Pancreas (tissue), 10 donors: ENCODE data around the gene PLA2G6. TPM values are rescaled to one million over a fixed set of nuclear protein-coding genes. Genes with fewer than 3 reads are reported as not detected.

ENCODE experiments used
- ATAC-seq, 4 donors: fragments of 200-7000 bp; cut with Tn5 transposase; one replicate each; pipeline versions ENCODE4 v1.8.0 to v1.9.1; 2020; ENCODE audit warnings: mild to moderate bottlenecking in 4 of 4, moderate library complexity in 4 of 4
- DNase-seq, 6 donors: peaks; one replicate each; pipeline ENCODE4 v3.0.0-alpha.2; 2020
- FAIRE-seq: peaks from 2 replicates; lab custom pipeline; 2012; peaks lifted over from hg19 to GRCh38; lab: Jason Lieb, UNC
- H3K27ac ChIP-seq, 4 donors: fragments of 200-600 bp; sonication (generic); 1 replicate in 3 of 4; 2 replicates in 1 of 4; pipeline versions ENCODE4 v1.5.0 to v1.8.0; 2020
- H3K27me3 ChIP-seq, 4 donors: fragments of 200-600 bp; one replicate each; pipeline ENCODE4 v1.8.0; 2021
- H3K36me3 ChIP-seq, 3 donors: fragments of 200-600 bp; sonication (generic) in 1 of 3; one replicate each; pipeline versions ENCODE4 v1.5.0 to v1.8.0; 2020 to 2021
- H3K4me1 ChIP-seq, 3 donors: fragments of 200-600 bp; one replicate each; pipeline ENCODE4 v1.8.0; 2021
- H3K4me3 ChIP-seq, 4 donors: fragments of 200-600 bp; sonication (generic) in 2 of 4; one replicate each; pipeline versions ENCODE4 v1.5.0 to v1.8.0; 2020 to 2021
- H3K9me3 ChIP-seq, 4 donors: fragments of 200-600 bp; one replicate each; pipeline ENCODE4 v1.8.0; 2021
- WGBS, 2 donors: extraction: QIAGEN DNeasy Blood & Tissue Kit; methylation state at CpG; one replicate each; pipeline ENCODE4 v1.1.7; 2013; 5-methylcytosine and 5-hydroxymethylcytosine counted together
- intact Hi-C, 3 donors: fragments of 100-400 bp; cut with DNase I; formaldehyde crosslinking; loops; one replicate each; pipeline versions ENCODE4 v1.11.1 to v1.14.2; 2022
- polyA plus RNA-seq, 2 donors: library from polyadenylated mRNA; stranded (reverse); fragments of 200-250 nt; gene quantifications; one replicate each; pipeline ENCODE4 v1.2.3, GENCODE V29; 2013
- total RNA-seq, 6 donors: library from RNA; stranded (reverse); fragmentation: NEBNext Ultra II Directional in 4 of 6; extraction: Animal tissue kit (Norgen Biotek cat#: 25700) in 4 of 6; gene quantifications; one replicate each; pipeline versions ENCODE4 v1.2.1 to v1.2.4, GENCODE V29; 2021 to 2023
- TF ChIP-seq, protein P1 (sequence below), 4 donors: fragments of 200-600 bp; sonication (generic) in 3 of 4; IDR thresholded peaks; one replicate each; pipeline versions ENCODE4 v1.5.0 to v1.8.0; 2021; ENCODE audit warnings: antibody characterized with exemption in 4 of 4
- donor health status: healthy with polysubstance abuse.
- donor health status: DM: no; HTN: no; CAD: no; lungs with moderate emphysema.
- donor health status: DM: no; HTN: no; CAD: no.
- donor health status: control.
- donor health status: control.
- donor health status: Bipolar disorder and iron deficiency.
- donor health status: DM: yes; HTN: yes; CAD: no.
- donor health status: DM: no; HTN: no; CAD: no.
- donor health status: DM: no; HTN: no; CAD: no.
- donor health status: DM: yes; HTN: yes; CAD: no.

The PLA2G6 gene
- total and polyA plus RNA-seq, 8 donors = 8.7 to 109 (median 26.1) TPM

DNA sequence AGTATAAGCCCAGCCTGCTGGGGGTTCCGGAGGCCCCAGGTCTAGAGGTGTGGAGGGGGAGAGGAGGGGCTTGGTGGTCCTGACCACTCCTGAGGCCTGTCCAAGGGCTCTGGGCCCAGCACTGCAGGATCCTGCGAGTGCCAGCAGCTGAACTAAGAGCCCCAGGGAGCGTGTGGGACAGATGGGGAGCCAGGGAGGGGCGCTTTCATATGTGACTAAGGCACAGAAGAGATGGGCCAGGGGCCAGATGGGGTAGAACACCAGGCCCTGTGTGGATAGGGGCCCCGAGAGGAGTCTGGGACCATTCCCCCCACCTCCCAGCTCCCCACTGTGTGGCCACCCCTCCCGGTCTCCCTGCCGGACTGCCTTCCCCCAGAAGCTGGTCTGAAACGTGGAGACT lies 38.5 kb upstream of the PLA2G6 start:
- WGBS, 2 donors = 92% methylated on average over 8 of the region's 8 CpGs
- FAIRE-seq = no peak
- Histone ChIP-seq H3K4me1 (peaks cover 0 to 14% (median 0%) of the 10 kb centered on the region in 3 donors), H3K36me3 (peaks cover 2 to 3% (median 2%) of the 10 kb centered on the region in 3 donors), H3K27ac (peak overlapping the region in 3 of 4 donors; percentile 81 to 88 (median 87)), H3K27me3 (no peaks in the 10 kb centered on the region), H3K4me3 (no peak overlapping the region), H3K9me3 (no peaks in the 10 kb centered on the region)
- DNase-seq = no peak
- intact Hi-C loops = no loop called here
- TF ChIP-seq, protein P1, sequence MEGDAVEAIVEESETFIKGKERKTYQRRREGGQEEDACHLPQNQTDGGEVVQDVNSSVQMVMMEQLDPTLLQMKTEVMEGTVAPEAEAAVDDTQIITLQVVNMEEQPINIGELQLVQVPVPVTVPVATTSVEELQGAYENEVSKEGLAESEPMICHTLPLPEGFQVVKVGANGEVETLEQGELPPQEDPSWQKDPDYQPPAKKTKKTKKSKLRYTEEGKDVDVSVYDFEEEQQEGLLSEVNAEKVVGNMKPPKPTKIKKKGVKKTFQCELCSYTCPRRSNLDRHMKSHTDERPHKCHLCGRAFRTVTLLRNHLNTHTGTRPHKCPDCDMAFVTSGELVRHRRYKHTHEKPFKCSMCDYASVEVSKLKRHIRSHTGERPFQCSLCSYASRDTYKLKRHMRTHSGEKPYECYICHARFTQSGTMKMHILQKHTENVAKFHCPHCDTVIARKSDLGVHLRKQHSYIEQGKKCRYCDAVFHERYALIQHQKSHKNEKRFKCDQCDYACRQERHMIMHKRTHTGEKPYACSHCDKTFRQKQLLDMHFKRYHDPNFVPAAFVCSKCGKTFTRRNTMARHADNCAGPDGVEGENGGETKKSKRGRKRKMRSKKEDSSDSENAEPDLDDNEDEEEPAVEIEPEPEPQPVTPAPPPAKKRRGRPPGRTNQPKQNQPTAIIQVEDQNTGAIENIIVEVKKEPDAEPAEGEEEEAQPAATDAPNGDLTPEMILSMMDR (IDR thresholded peaks at IDR 0.05) = no peak
- no peak for ATAC-seq

DNA sequence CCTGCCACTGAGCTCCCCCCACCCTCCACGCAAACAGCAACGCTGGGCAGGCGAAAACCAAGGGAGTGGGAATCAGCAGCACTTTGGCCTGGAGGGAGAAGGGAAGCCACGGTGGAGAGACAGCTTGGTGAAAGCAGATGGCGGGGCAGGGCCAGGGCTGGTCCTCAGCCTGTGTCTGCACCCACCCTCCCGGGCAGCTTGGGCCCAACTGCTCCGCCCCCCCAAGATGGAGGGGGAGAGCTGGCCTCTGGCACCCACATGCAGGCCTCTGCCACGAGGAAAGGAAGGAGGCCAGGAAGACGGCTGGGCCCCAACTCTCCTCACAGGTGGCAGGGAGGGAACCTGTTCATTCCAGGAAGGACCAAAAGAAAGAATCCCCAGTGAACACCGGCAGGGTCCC lies 38.0 kb upstream of the PLA2G6 start:
- FAIRE-seq (no peak), DNase-seq (no peak), ATAC-seq (no peak)
- peaks cover 0 to 14% (median 0%) of the 10 kb centered on the region in 3 donors for H3K4me1 ChIP-seq
- no peaks in the 10 kb centered on the region for H3K9me3 ChIP-seq
- H3K27ac ChIP-seq = peak overlapping the region in 3 of 4 donors; percentile 81 to 88 (median 87)
- no peak overlapping the region for H3K4me3 ChIP-seq
- H3K27me3 ChIP-seq = no peaks in the 10 kb centered on the region
- intact Hi-C loops = no loop called here
- WGBS, 2 donors = 76 to 82% methylated on average over 9 to 10 of the region's 10 CpGs
- TF ChIP-seq, protein P1 (IDR thresholded peaks at IDR 0.05) = no peak
- peaks cover 0 to 3% (median 2%) of the 10 kb centered on the region in 3 donors for H3K36me3 ChIP-seq

DNA sequence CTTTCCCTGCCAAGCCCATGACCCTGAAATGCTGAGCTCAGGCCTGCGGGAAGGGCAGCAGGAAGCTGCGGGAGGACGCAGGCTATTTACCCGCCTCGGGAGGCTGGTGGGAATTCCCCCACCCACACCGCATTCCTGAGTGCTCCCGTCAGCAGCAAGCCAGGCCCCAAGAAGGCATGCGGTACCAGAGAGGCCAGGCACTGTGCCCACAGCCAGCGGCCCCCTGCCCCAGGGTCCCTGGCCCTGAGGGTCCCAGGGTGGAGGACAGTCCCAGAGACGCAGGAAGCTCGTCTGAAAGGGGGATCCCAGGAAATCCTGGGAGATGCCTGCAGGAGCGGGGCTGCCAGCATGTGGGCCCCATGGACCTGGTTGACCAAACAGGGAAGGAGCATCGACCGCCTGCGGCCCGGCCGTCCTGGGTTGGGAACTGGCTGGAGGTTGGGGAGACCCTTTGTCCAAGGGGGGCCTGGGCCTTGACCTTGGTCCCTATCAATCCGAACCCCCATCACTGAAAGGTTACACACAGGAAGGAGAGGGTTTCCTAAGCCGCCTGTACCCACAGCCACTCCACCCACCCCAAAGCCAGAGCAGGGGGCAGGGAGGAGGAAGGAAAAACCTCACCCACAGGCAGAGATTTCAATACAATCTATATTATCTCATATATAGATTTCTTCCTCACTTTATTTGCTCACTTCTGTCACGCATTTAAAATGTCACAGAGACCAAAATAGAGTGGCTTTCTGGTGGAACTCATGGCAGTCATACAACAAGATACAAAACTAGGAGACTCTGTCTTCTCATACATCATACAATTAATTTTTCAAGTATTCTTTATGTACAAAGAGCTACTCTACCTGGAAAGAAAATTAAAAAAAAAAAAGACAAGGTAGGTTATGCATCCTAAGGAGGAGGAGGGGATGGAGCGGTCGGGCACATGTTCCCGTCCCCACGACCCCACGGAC lies 37.3 kb upstream of the PLA2G6 start:
- 51 to 56% methylated on average over 25 of the region's 25 CpGs for WGBS, 2 donors
- Histone ChIP-seq H3K4me3 (no peak overlapping the region), H3K27ac (peak overlapping the region; percentile 81 to 88 (median 84)), H3K4me1 (peaks cover 0 to 18% (median 0%) of the 10 kb centered on the region in 3 donors), H3K27me3 (no peaks in the 10 kb centered on the region), H3K9me3 (no peaks in the 10 kb centered on the region), H3K36me3 (no peaks in the 10 kb centered on the region)
- FAIRE-seq = no peak
- peak; percentile 63 to 86 (median 82) for ATAC-seq
- TF ChIP-seq, protein P1 (IDR thresholded peaks at IDR 0.05) = no peak
- intact Hi-C loops = no loop called here
- peak; percentile 76 to 89 (median 80) for DNase-seq

DNA sequence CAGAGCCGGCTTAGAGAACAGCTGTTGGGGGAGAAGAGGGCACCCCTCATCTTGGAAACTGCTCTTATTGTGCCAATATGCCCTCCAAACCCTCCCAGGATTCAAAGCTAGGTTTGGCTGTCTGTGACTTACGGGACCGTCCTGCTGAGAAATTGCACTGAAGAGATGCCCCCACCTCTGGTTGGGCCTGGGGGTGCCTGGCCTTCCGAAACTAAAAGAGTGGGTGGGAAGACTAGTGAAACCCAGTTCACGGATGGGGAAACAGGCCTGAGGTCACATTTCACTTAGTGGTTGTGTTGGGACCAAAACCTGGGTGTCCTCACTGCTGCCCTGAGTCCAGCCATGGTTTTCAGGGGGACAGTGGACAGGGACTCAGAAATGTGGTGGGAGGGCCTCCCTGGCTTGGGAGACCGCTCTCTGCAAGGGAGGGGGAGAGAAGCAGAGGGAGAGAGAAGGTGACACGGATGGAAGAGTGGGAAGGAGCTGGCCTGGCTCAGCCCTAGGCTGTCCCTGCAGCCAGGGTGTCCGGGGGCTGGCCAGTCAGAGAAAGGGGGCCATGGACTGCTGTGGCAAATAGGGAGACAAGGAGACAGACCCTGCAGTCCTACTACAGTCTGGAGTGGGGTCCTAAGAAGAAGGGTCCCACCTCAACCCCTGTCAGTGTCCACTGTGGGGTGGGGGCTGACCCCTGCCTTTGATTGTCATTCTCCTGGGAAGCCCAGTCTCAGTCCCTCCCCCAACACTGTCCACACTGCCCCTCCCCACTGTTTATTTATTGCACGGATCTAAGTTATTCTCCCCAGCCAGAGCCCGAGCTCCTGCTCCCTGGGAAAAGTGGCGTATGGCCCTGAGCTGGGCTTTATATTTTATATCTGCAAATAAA lies 33.8 kb upstream of the PLA2G6 start:
- Histone ChIP-seq H3K4me3 (no peak overlapping the region), H3K9me3 (no peaks in the 10 kb centered on the region), H3K4me1 (peaks cover 0 to 20% (median 0%) of the 10 kb centered on the region in 3 donors), H3K27me3 (no peaks in the 10 kb centered on the region), H3K36me3 (no peaks in the 10 kb centered on the region), H3K27ac (no peak overlapping the region)
- intact Hi-C loops = no loop called here
- FAIRE-seq = no peak
- TF ChIP-seq, protein P1 (IDR thresholded peaks at IDR 0.05) = no peak
- 76 to 79% methylated on average over 10 to 11 of the region's 11 CpGs for WGBS, 2 donors
- DNase-seq = no peak
- no peak for ATAC-seq
